ENCODE measurements around the gene APOBEC3H. TPM values are rescaled to one million over a fixed set of nuclear protein-coding genes. Genes with fewer than 3 reads are reported as not detected.

The APOBEC3H gene
- total and polyA plus RNA-seq, 9 of the 15 experiments (the other 6 are each of a cell fraction or from before 2014, with no cell fraction given) = 0.10 to 0.21 TPM; not detected in 7

GRCh38 chr22:39090426-39091064, 6.5 kb upstream of the APOBEC3H start:
- Histone ChIP-seq H3K36me3 (ENCODE audit: control insufficient read depth, insufficient read depth, low read length) (no peaks in the 10 kb centered on the region), H4K20me1 (replicated peaks; ENCODE audit: control insufficient read depth, insufficient read depth, low read length) (no peaks in the 10 kb centered on the region), H3K9me3 (replicated peaks; ENCODE audit: control insufficient read depth, insufficient read depth, low read depth, low read length) (no peaks in the 10 kb centered on the region), H3K4me1 (replicated peaks in 1 of 2; ENCODE audit: control insufficient read depth in 2 of 2, insufficient read depth in 2 of 2, low read length in 2 of 2) (peaks cover 2 to 22% of the 10 kb centered on the region in 2 experiments; a peak in 4 of 5 replicates), H3K4me3 (no peak overlapping the region), H3K9me1 (ENCODE audit: control insufficient read depth, insufficient read depth, low read length) (no peaks in the 10 kb centered on the region), H3K4me2 (ENCODE audit: insufficient read depth, low read length) (no peak overlapping the region), H3K9ac (ENCODE audit: insufficient read depth in 1 of 2, low read depth in 2 of 2, low read length in 2 of 2) (no peak overlapping the region; a peak in 1 of 4 replicates), H2AFZ (ENCODE audit: low read depth, low read length) (no peak overlapping the region), H3K79me2 (ENCODE audit: control insufficient read depth, insufficient read depth, low read length) (no peaks in the 10 kb centered on the region), H3K27me3 (ENCODE audit: control insufficient read depth in 2 of 2, insufficient read depth in 2 of 2, low read length in 2 of 2) (no peaks in the 10 kb centered on the region), H3K27ac (ENCODE audit: extremely low read depth, low read depth, low read length) (no peak overlapping the region)
- POLR2A ChIA-PET = no interaction called here
- CTCF ChIA-PET (ENCODE audit: low intra/inter-chr PET ratio) = no interaction called here
- WGBS (ENCODE audit: insufficient coverage, low coverage, missing lambda C conversion rate) = 63% methylated on average over 6 of the region's 15 CpGs
- TF ChIP-seq HNRNPUL1 (IDR thresholded peaks at IDR 0.05; ENCODE audit: low read length) (no peak), RUNX1 (IDR thresholded peaks at IDR 0.05; ENCODE audit: low read depth) (no peak), RBBP5 (IDR thresholded peaks at IDR 0.05; ENCODE audit: borderline replicate concordance, insufficient read depth, low read length, poor library complexity, severe bottlenecking) (no peak)
- TF ChIP-seq, protein P1, sequence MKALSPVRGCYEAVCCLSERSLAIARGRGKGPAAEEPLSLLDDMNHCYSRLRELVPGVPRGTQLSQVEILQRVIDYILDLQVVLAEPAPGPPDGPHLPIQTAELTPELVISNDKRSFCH (CRISPR knock-in tag; IDR thresholded peaks at IDR 0.05) = no peak
- TF ChIP-seq, protein P1 (tag; IDR thresholded peaks at IDR 0.05) = no peak
- no TSS peak for BruUV-seq (replicated peaks)
- ATAC-seq (no peak), DNase-seq (ENCODE audit: extremely low read depth in 1 of 4, low spot score in 3 of 4) (no peak), FAIRE-seq (no peak)
- intact Hi-C loops (cut with micrococcal nuclease) (no loop called here), in situ Hi-C loops (cut with MboI) (no loop called here)

Data from K562 (cell line).